Measurements from ENCODE around the gene BRD3. TPM values are rescaled to one million over a fixed set of nuclear protein-coding genes. Genes with fewer than 3 reads are reported as not detected.

The BRD3 gene
- total and polyA plus RNA-seq, 2 of the 8 experiments (the other 6 are each of a cell fraction or from before 2014, with no cell fraction given), result 31.0 to 82.7 TPM

GRCh38 chr9:134100040-134100439 lies 32.2 kb upstream of the BRD3 start:
- H4K5ac ChIP-seq (ENCODE audit: insufficient read length, low read depth, low read length), result no peak overlapping the region
- H2BK20ac ChIP-seq (ENCODE audit: low read length), result no peak overlapping the region
- no peaks in the 10 kb centered on the region for H3K79me1 ChIP-seq (ENCODE audit: low read depth, low read length)
- H2AK5ac ChIP-seq (ENCODE audit: low read depth, low read length), result no peak overlapping the region
- no peak overlapping the region for H3K4me2 ChIP-seq (ENCODE audit: insufficient read depth in 1 of 2, low read depth in 2 of 2, low read length in 2 of 2)
- POLR2A ChIA-PET (ENCODE audit: partially characterized antibody), result no interaction called here
- H3K27ac ChIP-seq (ENCODE audit: low read depth, low read length), result no peak overlapping the region
- H4K8ac ChIP-seq (ENCODE audit: extremely low read depth, insufficient read depth, low read length), result no peak overlapping the region
- H4K91ac ChIP-seq (replicated peaks; ENCODE audit: insufficient read length, low read length), result no peak overlapping the region
- no peak overlapping the region for H3K4me3 ChIP-seq (ENCODE audit: extremely low read depth in 1 of 4, insufficient read depth in 2 of 4, low read depth in 3 of 4, low read length in 4 of 4)
- H3K23ac ChIP-seq (ENCODE audit: insufficient read length), result no peak overlapping the region
- no peaks in the 10 kb centered on the region for H3K4me1 ChIP-seq (replicated peaks in 1 of 4; ENCODE audit: control insufficient read depth in 3 of 4, insufficient read depth in 4 of 4, low read length in 3 of 4)
- H2BK12ac ChIP-seq (ENCODE audit: low read depth, low read length), result no peak overlapping the region
- H3K56ac ChIP-seq (replicated peaks; ENCODE audit: insufficient read length, low read depth, low read length), result no peak overlapping the region
- no peaks in the 10 kb centered on the region for H3K36me3 ChIP-seq (ENCODE audit: control insufficient read depth in 2 of 4, insufficient read depth in 4 of 4, low read length in 3 of 4)
- H3K79me2 ChIP-seq (ENCODE audit: control insufficient read depth in 1 of 2, insufficient read depth in 2 of 2, low read length in 2 of 2), result no peaks in the 10 kb centered on the region
- H3K18ac ChIP-seq (ENCODE audit: extremely low read depth, low read length), result no peak overlapping the region
- H2AFZ ChIP-seq (ENCODE audit: low read length), result no peak overlapping the region
- no peak overlapping the region for H3K9ac ChIP-seq (replicated peaks in 1 of 4; ENCODE audit: extremely low read depth in 1 of 4, low read depth in 3 of 4, low read length in 3 of 4)
- peaks cover 15% of the 10 kb centered on the region; the same call in 1 of the 2 replicates for H3K23me2 ChIP-seq (ENCODE audit: low read depth, low read length)
- FAIRE-seq (no peak), DNase-seq (ENCODE audit: low read depth in 1 of 2, low spot score in 2 of 2) (no peak)
- H3K14ac ChIP-seq (ENCODE audit: insufficient read length), result no peak overlapping the region
- peaks cover 0 to 11% of the 10 kb centered on the region in 2 experiments; a peak in 1 of 4 replicates for H3K9me3 ChIP-seq (ENCODE audit: insufficient read depth in 2 of 2, low read depth in 1 of 2, low read length in 1 of 2)
- no peak overlapping the region for H2BK120ac ChIP-seq (replicated peaks; ENCODE audit: low read depth, low read length)
- H3K4ac ChIP-seq (replicated peaks; ENCODE audit: insufficient read length, low read depth, low read length), result no peak overlapping the region
- no peak overlapping the region for H2BK5ac ChIP-seq (ENCODE audit: low read depth, low read length)
- CTCF ChIA-PET (ENCODE audit: partially characterized antibody), result interaction anchor here (0.6 to 1.7 kb wide), 4 partner anchors 8 to 140 kb away, joined by 3 to 12 read pairs (median 4); no protein-coding TSS in a partner anchor
- H2BK15ac ChIP-seq (ENCODE audit: low read length), result no peak overlapping the region
- H4K20me1 ChIP-seq (replicated peaks in 1 of 2; ENCODE audit: control insufficient read depth in 1 of 2, insufficient read depth in 2 of 2, low read length in 2 of 2), result peaks cover 0 to 8% of the 10 kb centered on the region in 2 experiments
- H3K27me3 ChIP-seq (replicated peaks in 1 of 4; ENCODE audit: control insufficient read depth in 3 of 4, extremely low read depth in 1 of 4, insufficient read depth in 3 of 4, low read length in 3 of 4), result peaks cover 0 to 3% (median 0%) of the 10 kb centered on the region in 4 experiments; a peak in 1 of 7 replicates
- WGBS, 2 experiments (ENCODE audit: extremely low coverage in 1 of 2, insufficient coverage in 1 of 2, insufficient read length in 1 of 2, insufficient replicate concordance in 2 of 2, low coverage in 1 of 2, low lambda C conversion rate in 2 of 2, missing lambda C conversion rate in 1 of 2), result 90% methylated on average over 5 of the region's 5 CpGs; no CpG with 5 or more reads in 1 of the 2 experiments
- no peak for TF ChIP-seq KDM5A (IDR thresholded peaks at IDR 0.05; ENCODE audit: low read length)
- no peak for TF ChIP-seq SP2 (IDR thresholded peaks at IDR 0.05; ENCODE audit: low read length)
- no peak for TF ChIP-seq CHD2 (IDR thresholded peaks at IDR 0.05; ENCODE audit: low read length)
- TF ChIP-seq ZNF274 (IDR thresholded peaks at IDR 0.05; ENCODE audit: borderline replicate concordance, extremely low read depth, low read length), result no peak
- TF ChIP-seq NRF1 (IDR thresholded peaks at IDR 0.05; ENCODE audit: low read depth, low read length), result no peak
- no peak for TF ChIP-seq SAP30 (IDR thresholded peaks at IDR 0.05; ENCODE audit: insufficient read depth, insufficient replicate concordance, low read length)
- no peak for TF ChIP-seq NANOG (IDR thresholded peaks at IDR 0.05; ENCODE audit: insufficient read depth, low read depth, low read length, poor library complexity, severe bottlenecking)
- no peak for TF ChIP-seq KDM4A (IDR thresholded peaks at IDR 0.05; ENCODE audit: low read depth, low read length, severe bottlenecking)
- TF ChIP-seq KDM1A (IDR thresholded peaks at IDR 0.05; ENCODE audit: borderline replicate concordance, low read length), result no peak
- TF ChIP-seq CBX8 (IDR thresholded peaks at IDR 0.05; ENCODE audit: borderline replicate concordance, low read depth, low read length), result no peak
- TF ChIP-seq MAFK (IDR thresholded peaks at IDR 0.05; ENCODE audit: low read depth, low read length), result no peak
- no peak for TF ChIP-seq E2F6 (IDR thresholded peaks at IDR 0.05)
- TF ChIP-seq EGR1 (IDR thresholded peaks at IDR 0.05; ENCODE audit: borderline replicate concordance, low read depth, low read length), result no peak
